H1 (cell line): ENCODE results near the gene BICDL1. TPM values are rescaled to one million over a fixed set of nuclear protein-coding genes. Genes with fewer than 3 reads are reported as not detected.

Experiments
- CTCF ChIA-PET: fragments of 300-600 bp; sonication (Branson Sonifier 250); formaldehyde crosslinking; loops from one replicate; lab custom pipeline; 2021; ENCODE audit not compliant: partially characterized antibody; lab: Charles Lee
- POLR2A ChIA-PET: fragments of 300-600 bp; sonication (Branson Sonifier 250); formaldehyde crosslinking; loops from one replicate; lab custom pipeline; 2021; ENCODE audit warnings: inconsistent platforms; ENCODE audit not compliant: partially characterized antibody; lab: Charles Lee
- DNase-seq, 2 experiments: peaks; one replicate each; pipeline versions ENCODE4 v3.0.0 to v3.0.0-alpha.2; 2010 to 2022; ENCODE audit warnings: low spot score in 2 of 2, low read depth in 1 of 2, mixed read lengths in 1 of 2
- FAIRE-seq: peaks from 2 replicates; lab custom pipeline; 2011; peaks lifted over from hg19 to GRCh38; lab: Jason Lieb, UNC
- H2AFZ ChIP-seq: 2 replicates; pipeline ENCODE4 v1.8.1; 2012; ENCODE audit warnings: low read length, inconsistent platforms
- H2AK5ac ChIP-seq: 2 replicates; pipeline ENCODE4 v1.6.1; 2013; ENCODE audit warnings: low read depth, low read length
- H2BK120ac ChIP-seq: replicated peaks from 2 replicates; pipeline ENCODE3; 2013; ENCODE audit warnings: low read depth, low read length, inconsistent platforms
- H2BK12ac ChIP-seq: 2 replicates; pipeline ENCODE4 v1.6.1; 2013; ENCODE audit warnings: low read depth, low read length
- H2BK15ac ChIP-seq: 2 replicates; pipeline ENCODE4 v1.6.1; 2013; ENCODE audit warnings: low read length
- H2BK20ac ChIP-seq: 2 replicates; pipeline ENCODE4 v1.6.1; 2013; ENCODE audit warnings: low read length
- H2BK5ac ChIP-seq: 2 replicates; pipeline ENCODE4 v1.6.1; 2013; ENCODE audit warnings: low read depth, low read length
- H3K14ac ChIP-seq: 2 replicates; pipeline ENCODE4 v1.6.1; 2013; ENCODE audit warnings: inconsistent platforms; ENCODE audit not compliant: insufficient read length
- H3K18ac ChIP-seq: 2 replicates; pipeline ENCODE4 v1.6.1; 2013; ENCODE audit warnings: low read length; ENCODE audit errors: extremely low read depth
- H3K23ac ChIP-seq: 2 replicates; pipeline ENCODE4 v1.6.1; 2013; ENCODE audit warnings: inconsistent platforms; ENCODE audit not compliant: insufficient read length
- H3K23me2 ChIP-seq: 2 replicates; pipeline ENCODE4 v1.6.1; 2013; ENCODE audit warnings: low read depth, low read length
- H3K27ac ChIP-seq: 2 replicates; pipeline ENCODE4 v1.6.1; 2011; ENCODE audit warnings: low read depth, low read length, inconsistent platforms
- H3K27me3 ChIP-seq, 4 experiments: replicated peaks in 1 of 4; 1 replicate in 1 of 4; 2 replicates in 3 of 4; pipeline versions ENCODE4 v1.6.1 to v1.8.1; 2011 to 2013; ENCODE audit warnings: low read length in 3 of 4, mild to moderate bottlenecking in 3 of 4, inconsistent platforms in 2 of 4, mixed read lengths in 2 of 4, moderate library complexity in 1 of 4; ENCODE audit not compliant: control insufficient read depth in 3 of 4, insufficient read depth in 3 of 4; ENCODE audit errors: extremely low read depth in 1 of 4
- H3K36me3 ChIP-seq, 4 experiments: 2 replicates each; pipeline versions ENCODE4 v1.6.1 to v1.8.1; 2011 to 2013; ENCODE audit warnings: mild to moderate bottlenecking in 4 of 4, low read length in 3 of 4, moderate library complexity in 2 of 4, control low read depth in 1 of 4, inconsistent platforms in 1 of 4; ENCODE audit not compliant: insufficient read depth in 4 of 4, control insufficient read depth in 2 of 4
- H3K4ac ChIP-seq: replicated peaks from 2 replicates; pipeline ENCODE3; 2013; ENCODE audit warnings: low read length, low read depth, mixed read lengths, inconsistent platforms; ENCODE audit not compliant: insufficient read length
- H3K4me1 ChIP-seq, 4 experiments: replicated peaks in 1 of 4; 1 replicate in 1 of 4; 2 replicates in 3 of 4; pipeline versions ENCODE4 v1.6.1 to v1.8.1; 2011 to 2013; ENCODE audit warnings: low read length in 3 of 4, inconsistent platforms in 2 of 4, mixed read lengths in 1 of 4; ENCODE audit not compliant: insufficient read depth in 4 of 4, control insufficient read depth in 3 of 4
- H3K4me2 ChIP-seq, 2 experiments: 2 replicates each; pipeline versions ENCODE4 v1.6.1 to v1.8.1; 2011 to 2013; ENCODE audit warnings: low read depth in 2 of 2, low read length in 2 of 2, control low read depth in 1 of 2, inconsistent platforms in 1 of 2, mild to moderate bottlenecking in 1 of 2; ENCODE audit not compliant: insufficient read depth in 1 of 2
- H3K4me3 ChIP-seq, 4 experiments: fragments of 200-600, 300-600 bp in 1 of 4; sonication (generic), shearing (Covaris generic), sonication (Bioruptor Twin) in 1 of 4; 2 replicates each; pipeline versions ENCODE4 v1.5.1 to v1.8.1; 2011 to 2016; ENCODE audit warnings: low read length in 4 of 4, low read depth in 3 of 4, control low read depth in 2 of 4, inconsistent platforms in 2 of 4, mild to moderate bottlenecking in 2 of 4, mixed read lengths in 1 of 4, moderate library complexity in 1 of 4; ENCODE audit not compliant: insufficient read depth in 2 of 4; ENCODE audit errors: extremely low read depth in 1 of 4
- H3K56ac ChIP-seq: replicated peaks from 2 replicates; pipeline ENCODE3; 2013; ENCODE audit warnings: low read depth, mild to moderate bottlenecking, mixed read lengths, low read length, inconsistent platforms; ENCODE audit not compliant: insufficient read length
- H3K79me1 ChIP-seq: 2 replicates; pipeline ENCODE4 v1.6.1; 2013; ENCODE audit warnings: low read depth, low read length, control low read depth
- H3K79me2 ChIP-seq, 2 experiments: 2 replicates each; pipeline versions ENCODE4 v1.6.1 to v1.8.1; 2012 to 2013; ENCODE audit warnings: low read length in 2 of 2, mild to moderate bottlenecking in 2 of 2, inconsistent platforms in 1 of 2; ENCODE audit not compliant: insufficient read depth in 2 of 2, control insufficient read depth in 1 of 2
- H3K9ac ChIP-seq, 4 experiments: replicated peaks in 1 of 4; 1 replicate in 1 of 4; 2 replicates in 3 of 4; pipeline versions ENCODE4 v1.6.1 to v1.8.1; 2011 to 2013; ENCODE audit warnings: low read depth in 3 of 4, low read length in 3 of 4, control low read depth in 2 of 4, mild to moderate bottlenecking in 2 of 4, moderate library complexity in 2 of 4, inconsistent platforms in 1 of 4; ENCODE audit errors: extremely low read depth in 1 of 4
- H3K9me3 ChIP-seq, 2 experiments: 2 replicates each; pipeline versions ENCODE4 v1.6.1 to v1.8.1; 2012 to 2013; ENCODE audit warnings: mild to moderate bottlenecking in 2 of 2, moderate library complexity in 2 of 2, control low read depth in 1 of 2, inconsistent platforms in 1 of 2, low read depth in 1 of 2, low read length in 1 of 2, mixed read lengths in 1 of 2; ENCODE audit not compliant: insufficient read depth in 2 of 2
- H4K20me1 ChIP-seq, 2 experiments: replicated peaks in 1 of 2; 2 replicates each; pipeline versions ENCODE3 to v1.8.1; 2011 to 2013; ENCODE audit warnings: inconsistent platforms in 2 of 2, low read length in 2 of 2, mild to moderate bottlenecking in 1 of 2; ENCODE audit not compliant: insufficient read depth in 2 of 2, control insufficient read depth in 1 of 2
- H4K5ac ChIP-seq: 2 replicates; pipeline ENCODE4 v1.6.1; 2013; ENCODE audit warnings: low read length, low read depth, mixed read lengths, inconsistent platforms; ENCODE audit not compliant: insufficient read length
- H4K8ac ChIP-seq: 2 replicates; pipeline ENCODE4 v1.8.0; 2013; ENCODE audit warnings: mild to moderate bottlenecking, moderate library complexity, low read length, inconsistent platforms; ENCODE audit not compliant: insufficient read depth; ENCODE audit errors: extremely low read depth
- H4K91ac ChIP-seq: replicated peaks from 2 replicates; pipeline ENCODE3; 2013; ENCODE audit warnings: low read length, mixed read lengths, inconsistent platforms; ENCODE audit not compliant: insufficient read length
- CBX8 ChIP-seq: fragments of 300-800, 300-1000 bp; sonication (generic); IDR thresholded peaks from 2 replicates; pipeline ENCODE4 v1.7.1; 2016; ENCODE audit warnings: low read depth, low read length, borderline replicate concordance
- EP300 ChIP-seq, 2 experiments: IDR thresholded peaks; 1 replicate in 1 of 2; 2 replicates in 1 of 2; pipeline ENCODE4 v1.6.1; 2011 to 2012; ENCODE audit warnings: low read depth in 2 of 2, low read length in 2 of 2, mild to moderate bottlenecking in 2 of 2, borderline replicate concordance in 1 of 2, inconsistent platforms in 1 of 2, moderate library complexity in 1 of 2
- EZH2 ChIP-seq: fragments of 200-600 bp; sonication (generic); IDR thresholded peaks from 2 replicates; pipeline ENCODE4 v1.7.1; 2012; ENCODE audit warnings: low read depth, mild to moderate bottlenecking, moderate library complexity, low read length, inconsistent platforms; ENCODE audit not compliant: severe bottlenecking
- POLR2AphosphoS5 ChIP-seq: IDR thresholded peaks from 2 replicates; pipeline ENCODE4 v1.6.1; 2011; ENCODE audit warnings: low read depth, low read length
- RFX5 ChIP-seq: IDR thresholded peaks from 2 replicates; pipeline ENCODE4 v1.6.1; 2011; ENCODE audit warnings: low read depth, low read length, improper control_type of control experiment, borderline replicate concordance
- SP4 ChIP-seq: IDR thresholded peaks from 2 replicates; pipeline ENCODE4 v1.6.1; 2012; ENCODE audit warnings: low read length, inconsistent platforms
- WGBS, 2 experiments: shearing (Covaris generic) in 1 of 2; methylation state at CpG; one replicate each; pipeline versions ENCODE4 v1.1.6 to v1.1.7; 2013 to 2015; ENCODE audit warnings: low lambda C conversion rate in 2 of 2, mixed read lengths in 2 of 2, inconsistent platforms in 1 of 2, low coverage in 1 of 2, missing lambda C conversion rate in 1 of 2; ENCODE audit not compliant: insufficient replicate concordance in 2 of 2, insufficient coverage in 1 of 2, insufficient read length in 1 of 2; ENCODE audit errors: extremely low coverage in 1 of 2, missing lambda C conversion rate in 1 of 2; 5-methylcytosine and 5-hydroxymethylcytosine counted together
- polyA plus RNA-seq, 7 experiments: library from polyadenylated mRNA; depleted of rRNA in 3 of 7; stranded (reverse) in 5 of 7; unstranded in 2 of 7; fragments of >200 nt in 5 of 7; fragments of 200-250 nt in 2 of 7; gene quantifications; 1 replicate in 5 of 7; 2 replicates in 1 of 7; 4 replicates in 1 of 7; pipeline versions ENCODE4 v1.2.1 to v1.2.3, GENCODE V29; 2011 to 2013; ENCODE audit warnings: missing spikeins in 2 of 7, mixed read lengths in 2 of 7
- total RNA-seq: library from RNA; stranded (reverse); fragmentation: NEBNext Ultra II Directional; extraction: Animal tissue kit (Norgen Biotek cat#: 25700); gene quantifications from 2 replicates; pipeline ENCODE4 v1.2.1, GENCODE V29; 2021
- TF ChIP-seq, protein P1 (sequence below), 3 experiments: IDR thresholded peaks; 1 replicate in 2 of 3; 2 replicates in 1 of 3; pipeline versions ENCODE4 v1.5.1 to v1.6.1; 2011; ENCODE audit warnings: low read length in 3 of 3, mild to moderate bottlenecking in 3 of 3, inconsistent platforms in 2 of 3, low read depth in 1 of 3, moderate library complexity in 1 of 3; ENCODE audit not compliant: insufficient read depth in 1 of 3; ENCODE audit errors: control extremely low read depth in 1 of 3

Gene BICDL1
- total and polyA plus RNA-seq, 2 of the 8 experiments (the other 6 are each of a cell fraction or from before 2014, with no cell fraction given): 17.2 to 25.9 TPM

GRCh38 chr12:120136093-120136770, 147.2 kb downstream of the BICDL1 start:
- H2AK5ac ChIP-seq: no peak overlapping the region
- no peak overlapping the region for H2BK120ac ChIP-seq
- H3K56ac ChIP-seq: no peak overlapping the region
- peaks cover 0 to 12% of the 10 kb centered on the region in 2 experiments for H4K20me1 ChIP-seq
- no peaks in the 10 kb centered on the region for H3K79me2 ChIP-seq
- no peak overlapping the region for H3K27ac ChIP-seq
- H3K4me3 ChIP-seq: no peak overlapping the region
- no peak for TF ChIP-seq CBX8
- no peak for TF ChIP-seq POLR2AphosphoS5
- TF ChIP-seq, protein P1, sequence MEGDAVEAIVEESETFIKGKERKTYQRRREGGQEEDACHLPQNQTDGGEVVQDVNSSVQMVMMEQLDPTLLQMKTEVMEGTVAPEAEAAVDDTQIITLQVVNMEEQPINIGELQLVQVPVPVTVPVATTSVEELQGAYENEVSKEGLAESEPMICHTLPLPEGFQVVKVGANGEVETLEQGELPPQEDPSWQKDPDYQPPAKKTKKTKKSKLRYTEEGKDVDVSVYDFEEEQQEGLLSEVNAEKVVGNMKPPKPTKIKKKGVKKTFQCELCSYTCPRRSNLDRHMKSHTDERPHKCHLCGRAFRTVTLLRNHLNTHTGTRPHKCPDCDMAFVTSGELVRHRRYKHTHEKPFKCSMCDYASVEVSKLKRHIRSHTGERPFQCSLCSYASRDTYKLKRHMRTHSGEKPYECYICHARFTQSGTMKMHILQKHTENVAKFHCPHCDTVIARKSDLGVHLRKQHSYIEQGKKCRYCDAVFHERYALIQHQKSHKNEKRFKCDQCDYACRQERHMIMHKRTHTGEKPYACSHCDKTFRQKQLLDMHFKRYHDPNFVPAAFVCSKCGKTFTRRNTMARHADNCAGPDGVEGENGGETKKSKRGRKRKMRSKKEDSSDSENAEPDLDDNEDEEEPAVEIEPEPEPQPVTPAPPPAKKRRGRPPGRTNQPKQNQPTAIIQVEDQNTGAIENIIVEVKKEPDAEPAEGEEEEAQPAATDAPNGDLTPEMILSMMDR (IDR thresholded peaks at IDR 0.05; ENCODE audit: control extremely low read depth in 1 of 3, insufficient read depth in 1 of 3, low read depth in 1 of 3, low read length in 3 of 3): no peak
- TF ChIP-seq EP300 (IDR thresholded peaks at IDR 0.05; ENCODE audit: borderline replicate concordance in 1 of 2, low read depth in 2 of 2, low read length in 2 of 2): no peak
- TF ChIP-seq RFX5: no peak
- no peak for TF ChIP-seq EZH2
- no peak for TF ChIP-seq SP4
- H3K9me3 ChIP-seq: no peaks in the 10 kb centered on the region
- FAIRE-seq (no peak), DNase-seq (no peak)
- no peak overlapping the region for H3K23ac ChIP-seq
- POLR2A ChIA-PET: interaction anchor here (1.1 to 3.2 kb wide), 7 partner anchors 10 to 155 kb away, joined by 3 to 13 read pairs (median 5); partner anchors contain the start of gene RPLP0
- H2BK12ac ChIP-seq: no peak overlapping the region
- CTCF ChIA-PET: interaction anchor here (0.8 kb wide), 1 partner anchor 11 kb away, joined by 3 read pairs; no protein-coding TSS in a partner anchor
- H3K79me1 ChIP-seq: no peaks in the 10 kb centered on the region; the same call in none of the 2 replicates
- no peak overlapping the region for H3K18ac ChIP-seq
- H3K27me3 ChIP-seq: no peaks in the 10 kb centered on the region
- H3K4ac ChIP-seq: no peak overlapping the region
- no peak overlapping the region for H3K14ac ChIP-seq
- no peaks in the 10 kb centered on the region; a peak in 1 of 7 replicates for H3K4me1 ChIP-seq
- H3K23me2 ChIP-seq: no peaks in the 10 kb centered on the region
- H3K9ac ChIP-seq: no peak overlapping the region
- H3K36me3 ChIP-seq: peaks cover 66 to 93% (median 84%) of the 10 kb centered on the region in 4 experiments
- no peak overlapping the region for H2AFZ ChIP-seq
- WGBS, 2 experiments: 92% methylated on average over 11 of the region's 11 CpGs; no CpG with 5 or more reads in 1 of the 2 experiments
- no peak overlapping the region for H3K4me2 ChIP-seq
- H4K5ac ChIP-seq: no peak overlapping the region
- no peak overlapping the region for H4K91ac ChIP-seq
- no peak overlapping the region for H2BK5ac ChIP-seq
- no peak overlapping the region for H2BK20ac ChIP-seq
- H2BK15ac ChIP-seq: no peak overlapping the region
- no peak overlapping the region for H4K8ac ChIP-seq
